WTC11 (cell line): ENCODE results near the gene ADGRL1. TPM values are rescaled to one million over a fixed set of nuclear protein-coding genes. Genes with fewer than 3 reads are reported as not detected.

ENCODE experiments used
- ATAC-seq: fragments of 200-7000 bp; cut with Tn5 transposase; 2 replicates; pipeline ENCODE4 v1.10.0; 2021; ENCODE audit warnings: mild to moderate bottlenecking, moderate library complexity
- CTCF ChIA-PET: fragments of 300-600 bp; sonication (Branson Sonifier 250); formaldehyde crosslinking; loops from one replicate; lab custom pipeline; 2021; ENCODE audit warnings: antibody characterized with exemption; lab: Charles Lee
- POLR2A ChIA-PET: fragments of 350-600 bp; sonication (Branson Sonifier 250); formaldehyde crosslinking; loops from one replicate; lab custom pipeline; 2021; ENCODE audit warnings: antibody characterized with exemption; lab: Charles Lee
- DNase-seq: peaks from one replicate; pipeline ENCODE4 v3.0.0; 2021; ENCODE audit warnings: low spot score
- H3K27ac Mint-ChIP-seq: 2 replicates; pipeline ENCODE4 v1.8.0; 2021; ENCODE audit warnings: mixed read lengths
- H3K27me3 Mint-ChIP-seq: 2 replicates; pipeline ENCODE4 v1.8.0; 2021; ENCODE audit warnings: low read depth, mild to moderate bottlenecking, moderate library complexity, mixed read lengths
- H3K36me3 Mint-ChIP-seq: 2 replicates; pipeline ENCODE4 v1.8.0; 2021; ENCODE audit warnings: mixed read lengths
- H3K4me1 Mint-ChIP-seq: 2 replicates; pipeline ENCODE4 v1.8.0; 2022; ENCODE audit warnings: mixed read lengths
- H3K4me3 Mint-ChIP-seq: 2 replicates; pipeline ENCODE4 v1.8.0; 2021; ENCODE audit warnings: mild to moderate bottlenecking, moderate library complexity, mixed read lengths
- H3K9me3 Mint-ChIP-seq: 2 replicates; pipeline ENCODE4 v1.8.0; 2021; ENCODE audit warnings: mixed read lengths
- CREB1 ChIP-seq: sonication (generic); formaldehyde crosslinking; IDR thresholded peaks from 2 replicates; pipeline ENCODE4 v1.8.0; 2023; ENCODE audit warnings: mild to moderate bottlenecking, missing genetic modification reagents
- CREM ChIP-seq: sonication (generic); formaldehyde crosslinking; IDR thresholded peaks from 2 replicates; pipeline ENCODE4 v1.8.1; 2022; ENCODE audit warnings: mild to moderate bottlenecking, missing genetic modification reagents, moderate library complexity
- EMX1 ChIP-seq: fragments of 250-450 bp; sonication (Bioruptor Pico); IDR thresholded peaks from 2 replicates; pipeline ENCODE4 v1.8.0; 2021; ENCODE audit warnings: mild to moderate bottlenecking
- GABPB1 ChIP-seq: sonication (generic); formaldehyde crosslinking; IDR thresholded peaks from 2 replicates; pipeline ENCODE4 v1.8.1; 2023; ENCODE audit warnings: mild to moderate bottlenecking, missing genetic modification reagents
- KAT7 ChIP-seq: sonication (generic); formaldehyde crosslinking; IDR thresholded peaks from 2 replicates; pipeline ENCODE4 v1.8.1; 2023; ENCODE audit warnings: missing genetic modification reagents, mild to moderate bottlenecking, borderline replicate concordance
- MYBL2 ChIP-seq: sonication (generic); formaldehyde crosslinking; IDR thresholded peaks from 2 replicates; pipeline ENCODE4 v1.8.1; 2023; ENCODE audit warnings: mild to moderate bottlenecking, moderate library complexity, missing genetic modification reagents
- NR3C1 ChIP-seq: sonication (generic); formaldehyde crosslinking; conservative IDR thresholded peaks from 2 replicates; pipeline ENCODE4 v1.8.1; 2023; ENCODE audit warnings: low read depth, mild to moderate bottlenecking, missing genetic modification reagents
- RELA ChIP-seq: sonication (generic); formaldehyde crosslinking; IDR thresholded peaks from 2 replicates; pipeline ENCODE4 v1.8.1; 2022; ENCODE audit warnings: missing genetic modification reagents, mild to moderate bottlenecking, borderline replicate concordance
- SMAD3 ChIP-seq: sonication (generic); formaldehyde crosslinking; IDR thresholded peaks from 2 replicates; pipeline ENCODE4 v1.8.0; 2022; ENCODE audit warnings: missing genetic modification reagents, mild to moderate bottlenecking, borderline replicate concordance
- SOX15 ChIP-seq: fragments of 250-450 bp; sonication (Bioruptor Pico); IDR thresholded peaks from 2 replicates; pipeline ENCODE4 v1.9.0; 2021; ENCODE audit warnings: mild to moderate bottlenecking
- SP1 ChIP-seq: sonication (generic); formaldehyde crosslinking; conservative IDR thresholded peaks from 2 replicates; pipeline ENCODE4 v1.8.1; 2022; ENCODE audit warnings: missing genetic modification reagents
- TCF7 ChIP-seq: sonication (generic); formaldehyde crosslinking; IDR thresholded peaks from 2 replicates; pipeline ENCODE4 v1.8.0; 2022; ENCODE audit warnings: mild to moderate bottlenecking, low read depth, missing genetic modification reagents, moderate library complexity
- ZNF219 ChIP-seq: sonication (generic); formaldehyde crosslinking; IDR thresholded peaks from 2 replicates; pipeline ENCODE4 v1.8.0; 2023; ENCODE audit warnings: missing genetic modification reagents, mild to moderate bottlenecking, borderline replicate concordance
- ZNF232 ChIP-seq: sonication (generic); formaldehyde crosslinking; IDR thresholded peaks from 2 replicates; pipeline ENCODE4 v1.8.0; 2022; ENCODE audit warnings: mild to moderate bottlenecking, missing genetic modification reagents
- total RNA-seq: library from RNA; stranded (reverse); gene quantifications from 3 replicates; pipeline ENCODE4 v1.2.3, GENCODE V29; 2021
- TF ChIP-seq, protein P1 (sequence below): fragments of 250-450 bp; sonication (Bioruptor Pico); IDR thresholded peaks from 2 replicates; pipeline ENCODE4 v1.9.0; 2021; ENCODE audit warnings: moderate library complexity, mild to moderate bottlenecking, inconsistent platforms, borderline replicate concordance
- TF ChIP-seq, protein P2 (sequence below): sonication (generic); formaldehyde crosslinking; IDR thresholded peaks from 2 replicates; pipeline ENCODE4 v1.8.1; 2022; ENCODE audit warnings: low read depth, missing genetic modification reagents, borderline replicate concordance
- TF ChIP-seq, protein P3 (sequence below): sonication (generic); formaldehyde crosslinking; IDR thresholded peaks from 2 replicates; pipeline ENCODE4 v1.8.1; 2023; ENCODE audit warnings: mild to moderate bottlenecking, moderate library complexity, missing genetic modification reagents
- TF ChIP-seq, protein P4 (sequence below): sonication (generic); formaldehyde crosslinking; IDR thresholded peaks from 2 replicates; pipeline ENCODE4 v1.8.1; 2023; ENCODE audit warnings: mild to moderate bottlenecking, missing genetic modification reagents, borderline replicate concordance
- TF ChIP-seq, protein P5 (sequence below): sonication (generic); formaldehyde crosslinking; IDR thresholded peaks from 2 replicates; pipeline ENCODE4 v1.8.1; 2022; ENCODE audit warnings: mild to moderate bottlenecking, missing genetic modification reagents, moderate library complexity, borderline replicate concordance
- TF ChIP-seq, protein P6 (sequence below): sonication (generic); formaldehyde crosslinking; IDR thresholded peaks from 2 replicates; pipeline ENCODE4 v1.8.1; 2023; ENCODE audit warnings: mild to moderate bottlenecking, missing genetic modification reagents, moderate library complexity

Gene ADGRL1
- total RNA-seq, 1 experiment from 2014 or later: 128 TPM

DNA sequence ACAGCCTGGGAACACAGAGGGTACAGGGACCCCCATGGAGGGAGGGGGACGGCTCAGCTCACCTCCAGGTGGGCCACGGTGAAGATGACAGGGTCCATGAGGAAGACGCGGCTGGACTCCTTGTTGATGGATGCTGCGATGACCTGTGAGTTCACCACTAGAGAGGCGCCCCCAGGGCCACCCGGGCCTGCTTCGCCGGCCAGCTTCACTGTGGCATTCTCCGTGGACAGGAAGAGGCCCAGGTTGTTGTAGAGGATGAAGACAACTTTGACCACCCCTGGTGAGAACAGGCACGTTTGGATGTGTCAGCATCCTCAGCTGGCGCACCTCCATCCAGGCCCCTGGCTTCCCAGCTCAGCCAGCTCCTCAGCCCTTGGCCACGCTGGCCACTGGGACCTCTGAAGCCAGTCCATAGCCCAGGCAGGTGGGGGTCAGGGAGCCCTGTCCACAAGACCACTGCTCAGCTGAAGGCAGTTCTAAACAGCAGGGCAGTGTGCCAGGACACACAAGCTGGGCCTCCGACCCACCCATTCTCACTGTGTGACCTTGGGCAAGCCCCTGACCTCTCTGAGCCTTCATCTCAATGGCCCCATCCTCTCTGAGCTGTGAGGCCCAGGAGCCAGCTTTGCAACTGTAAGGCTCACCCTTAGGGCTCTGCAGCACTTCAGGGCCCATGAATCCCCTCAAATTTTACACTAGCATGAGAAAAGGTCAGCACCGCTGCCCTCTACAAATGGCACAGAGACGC is 47.5 kb downstream of the ADGRL1 start (continued):
- no peak for TF ChIP-seq KAT7 (CRISPR knock-in tag)
- TF ChIP-seq, protein P1, sequence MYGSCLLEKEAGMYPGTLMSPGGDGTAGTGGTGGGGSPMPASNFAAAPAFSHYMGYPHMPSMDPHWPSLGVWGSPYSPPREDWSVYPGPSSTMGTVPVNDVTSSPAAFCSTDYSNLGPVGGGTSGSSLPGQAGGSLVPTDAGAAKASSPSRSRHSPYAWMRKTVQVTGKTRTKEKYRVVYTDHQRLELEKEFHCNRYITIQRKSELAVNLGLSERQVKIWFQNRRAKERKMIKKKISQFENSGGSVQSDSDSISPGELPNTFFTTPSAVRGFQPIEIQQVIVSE (CRISPR knock-in tag): no peak

DNA sequence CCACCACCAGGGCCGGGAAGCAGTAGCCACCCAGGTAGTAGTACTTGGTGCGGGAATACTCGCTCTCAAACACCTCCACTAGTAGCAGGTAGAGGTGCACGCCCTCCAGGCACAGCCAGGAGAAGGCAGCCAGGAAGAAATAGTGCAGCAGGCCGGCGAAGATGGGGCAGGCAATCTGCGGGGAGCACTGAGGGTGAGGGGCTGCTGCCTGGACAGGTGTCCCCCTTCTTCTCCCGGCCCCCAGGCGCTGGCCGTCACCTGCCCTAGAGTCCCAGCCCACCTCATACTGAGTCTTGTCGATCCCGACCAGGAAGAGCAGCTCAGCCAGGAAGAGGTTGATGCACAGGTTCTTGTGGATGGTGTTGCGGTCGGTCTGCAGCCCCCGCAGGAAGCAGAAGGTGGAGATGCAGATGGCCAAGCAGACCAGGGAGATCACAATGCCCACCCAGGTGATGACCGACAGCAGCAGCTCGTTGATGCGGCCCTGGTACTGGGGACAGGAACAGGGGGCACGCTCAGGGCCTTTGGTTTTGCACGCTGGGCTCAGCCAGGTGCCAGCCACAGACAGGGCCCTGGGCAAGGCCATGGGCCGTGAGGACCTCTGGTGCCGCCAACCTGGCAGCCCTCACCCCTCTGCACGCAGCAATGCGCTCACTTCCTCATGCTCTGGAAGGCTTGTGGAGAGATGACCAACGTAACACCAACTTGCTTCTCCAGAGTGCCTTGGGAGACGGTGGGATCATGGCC is 48.8 kb downstream of the ADGRL1 start:
- no peak for ATAC-seq
- H3K4me1 Mint-ChIP-seq: no peaks in the 10 kb centered on the region
- CTCF ChIA-PET: interaction anchor here (0.9 to 1.3 kb wide), 3 partner anchors 8 to 323 kb away, joined by 3 read pairs; partner anchors contain the start of gene ASF1B

More for the DNA sequence above, 48.8 kb downstream of the ADGRL1 start:
- POLR2A ChIA-PET: no interaction called here
- Mint-ChIP-seq H3K36me3 (peaks cover 44% of the 10 kb centered on the region), H3K4me3 (no peak overlapping the region), H3K9me3 (no peaks in the 10 kb centered on the region), H3K27ac (no peak overlapping the region), H3K27me3 (no peaks in the 10 kb centered on the region)
- TF ChIP-seq MYBL2 (no peak), NR3C1 (CRISPR knock-in tag) (no peak), CREM (CRISPR knock-in tag) (no peak), TCF7 (CRISPR knock-in tag) (no peak), ZNF232 (CRISPR knock-in tag) (no peak), EMX1 (no peak), SOX15 (CRISPR knock-in tag) (no peak), SP1 (CRISPR knock-in tag) (no peak), CREB1 (no peak), ZNF219 (no peak), RELA (CRISPR knock-in tag) (no peak), GABPB1 (CRISPR knock-in tag) (no peak), SMAD3 (CRISPR knock-in tag) (no peak)
- TF ChIP-seq, protein P2, sequence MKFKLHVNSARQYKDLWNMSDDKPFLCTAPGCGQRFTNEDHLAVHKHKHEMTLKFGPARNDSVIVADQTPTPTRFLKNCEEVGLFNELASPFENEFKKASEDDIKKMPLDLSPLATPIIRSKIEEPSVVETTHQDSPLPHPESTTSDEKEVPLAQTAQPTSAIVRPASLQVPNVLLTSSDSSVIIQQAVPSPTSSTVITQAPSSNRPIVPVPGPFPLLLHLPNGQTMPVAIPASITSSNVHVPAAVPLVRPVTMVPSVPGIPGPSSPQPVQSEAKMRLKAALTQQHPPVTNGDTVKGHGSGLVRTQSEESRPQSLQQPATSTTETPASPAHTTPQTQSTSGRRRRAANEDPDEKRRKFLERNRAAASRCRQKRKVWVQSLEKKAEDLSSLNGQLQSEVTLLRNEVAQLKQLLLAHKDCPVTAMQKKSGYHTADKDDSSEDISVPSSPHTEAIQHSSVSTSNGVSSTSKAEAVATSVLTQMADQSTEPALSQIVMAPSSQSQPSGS: no peak
- TF ChIP-seq, protein P3, sequence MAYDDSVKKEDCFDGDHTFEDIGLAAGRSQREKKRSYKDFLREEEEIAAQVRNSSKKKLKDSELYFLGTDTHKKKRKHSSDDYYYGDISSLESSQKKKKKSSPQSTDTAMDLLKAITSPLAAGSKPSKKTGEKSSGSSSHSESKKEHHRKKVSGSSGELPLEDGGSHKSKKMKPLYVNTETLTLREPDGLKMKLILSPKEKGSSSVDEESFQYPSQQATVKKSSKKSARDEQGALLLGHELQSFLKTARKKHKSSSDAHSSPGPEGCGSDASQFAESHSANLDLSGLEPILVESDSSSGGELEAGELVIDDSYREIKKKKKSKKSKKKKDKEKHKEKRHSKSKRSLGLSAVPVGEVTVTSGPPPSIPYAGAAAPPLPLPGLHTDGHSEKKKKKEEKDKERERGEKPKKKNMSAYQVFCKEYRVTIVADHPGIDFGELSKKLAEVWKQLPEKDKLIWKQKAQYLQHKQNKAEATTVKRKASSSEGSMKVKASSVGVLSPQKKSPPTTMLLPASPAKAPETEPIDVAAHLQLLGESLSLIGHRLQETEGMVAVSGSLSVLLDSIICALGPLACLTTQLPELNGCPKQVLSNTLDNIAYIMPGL (CRISPR knock-in tag): no peak
- TF ChIP-seq, protein P4, sequence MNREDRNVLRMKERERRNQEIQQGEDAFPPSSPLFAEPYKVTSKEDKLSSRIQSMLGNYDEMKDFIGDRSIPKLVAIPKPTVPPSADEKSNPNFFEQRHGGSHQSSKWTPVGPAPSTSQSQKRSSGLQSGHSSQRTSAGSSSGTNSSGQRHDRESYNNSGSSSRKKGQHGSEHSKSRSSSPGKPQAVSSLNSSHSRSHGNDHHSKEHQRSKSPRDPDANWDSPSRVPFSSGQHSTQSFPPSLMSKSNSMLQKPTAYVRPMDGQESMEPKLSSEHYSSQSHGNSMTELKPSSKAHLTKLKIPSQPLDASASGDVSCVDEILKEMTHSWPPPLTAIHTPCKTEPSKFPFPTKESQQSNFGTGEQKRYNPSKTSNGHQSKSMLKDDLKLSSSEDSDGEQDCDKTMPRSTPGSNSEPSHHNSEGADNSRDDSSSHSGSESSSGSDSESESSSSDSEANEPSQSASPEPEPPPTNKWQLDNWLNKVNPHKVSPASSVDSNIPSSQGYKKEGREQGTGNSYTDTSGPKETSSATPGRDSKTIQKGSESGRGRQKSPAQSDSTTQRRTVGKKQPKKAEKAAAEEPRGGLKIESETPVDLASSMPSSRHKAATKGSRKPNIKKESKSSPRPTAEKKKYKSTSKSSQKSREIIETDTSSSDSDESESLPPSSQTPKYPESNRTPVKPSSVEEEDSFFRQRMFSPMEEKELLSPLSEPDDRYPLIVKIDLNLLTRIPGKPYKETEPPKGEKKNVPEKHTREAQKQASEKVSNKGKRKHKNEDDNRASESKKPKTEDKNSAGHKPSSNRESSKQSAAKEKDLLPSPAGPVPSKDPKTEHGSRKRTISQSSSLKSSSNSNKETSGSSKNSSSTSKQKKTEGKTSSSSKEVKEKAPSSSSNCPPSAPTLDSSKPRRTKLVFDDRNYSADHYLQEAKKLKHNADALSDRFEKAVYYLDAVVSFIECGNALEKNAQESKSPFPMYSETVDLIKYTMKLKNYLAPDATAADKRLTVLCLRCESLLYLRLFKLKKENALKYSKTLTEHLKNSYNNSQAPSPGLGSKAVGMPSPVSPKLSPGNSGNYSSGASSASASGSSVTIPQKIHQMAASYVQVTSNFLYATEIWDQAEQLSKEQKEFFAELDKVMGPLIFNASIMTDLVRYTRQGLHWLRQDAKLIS (CRISPR knock-in tag): no peak
- TF ChIP-seq, protein P5, sequence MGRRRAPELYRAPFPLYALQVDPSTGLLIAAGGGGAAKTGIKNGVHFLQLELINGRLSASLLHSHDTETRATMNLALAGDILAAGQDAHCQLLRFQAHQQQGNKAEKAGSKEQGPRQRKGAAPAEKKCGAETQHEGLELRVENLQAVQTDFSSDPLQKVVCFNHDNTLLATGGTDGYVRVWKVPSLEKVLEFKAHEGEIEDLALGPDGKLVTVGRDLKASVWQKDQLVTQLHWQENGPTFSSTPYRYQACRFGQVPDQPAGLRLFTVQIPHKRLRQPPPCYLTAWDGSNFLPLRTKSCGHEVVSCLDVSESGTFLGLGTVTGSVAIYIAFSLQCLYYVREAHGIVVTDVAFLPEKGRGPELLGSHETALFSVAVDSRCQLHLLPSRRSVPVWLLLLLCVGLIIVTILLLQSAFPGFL (CRISPR knock-in tag): no peak
- TF ChIP-seq, protein P6, sequence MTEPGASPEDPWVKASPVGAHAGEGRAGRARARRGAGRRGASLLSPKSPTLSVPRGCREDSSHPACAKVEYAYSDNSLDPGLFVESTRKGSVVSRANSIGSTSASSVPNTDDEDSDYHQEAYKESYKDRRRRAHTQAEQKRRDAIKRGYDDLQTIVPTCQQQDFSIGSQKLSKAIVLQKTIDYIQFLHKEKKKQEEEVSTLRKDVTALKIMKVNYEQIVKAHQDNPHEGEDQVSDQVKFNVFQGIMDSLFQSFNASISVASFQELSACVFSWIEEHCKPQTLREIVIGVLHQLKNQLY (CRISPR knock-in tag): no peak
- DNase-seq: no peak
